GM19043 (cell line): ENCODE data around the gene MAGI1.
"Not testable (repeated sequence)": the region's sequence is repeated elsewhere in the genome, so short reads cannot be mapped to it uniquely, and the experiment has no call there.

ENCODE experiments used
- ATAC-seq: cut with Tn5 transposase; IDR thresholded peaks from one replicate; pipeline ENCODE4 v1.9.1; 2021; ENCODE audit warnings: low read depth; ENCODE audit not compliant: unreplicated experiment

Gene MAGI1

GRCh38 chr3:65616563-65616962 lies 422.2 kb downstream of the MAGI1 start:
- ATAC-seq = no peak

GRCh38 chr3:65615329-65615728 lies 423.4 kb downstream of the MAGI1 start:
- ATAC-seq = no peak

- ATAC-seq = no peak
Measured at GRCh38 chr3:65614585-65614984, 424.1 kb downstream of the MAGI1 start.

- ATAC-seq = not testable (repeated sequence)
Measured at GRCh38 chr3:65607965-65608460, 430.7 kb downstream of the MAGI1 start.

GRCh38 chr3:65607101-65607500 lies 431.6 kb downstream of the MAGI1 start:
- no peak for ATAC-seq

GRCh38 chr3:65605876-65606432 lies 432.8 kb downstream of the MAGI1 start:
- no peak for ATAC-seq

GRCh38 chr3:65604863-65605526 lies 433.7 kb downstream of the MAGI1 start:
- ATAC-seq = no peak

- ATAC-seq = no peak
Measured at GRCh38 chr3:65603631-65604030, 435.1 kb downstream of the MAGI1 start.

- no peak for ATAC-seq
Measured at GRCh38 chr3:65600888-65601287, 437.8 kb downstream of the MAGI1 start.

GRCh38 chr3:65597952-65598413 lies 440.7 kb downstream of the MAGI1 start:
- ATAC-seq = no peak

GRCh38 chr3:65597226-65597951 lies 441.3 kb downstream of the MAGI1 start:
- ATAC-seq = no peak

- no peak for ATAC-seq
Measured at GRCh38 chr3:65596571-65597225, 442.0 kb downstream of the MAGI1 start.

GRCh38 chr3:65596029-65596300 lies 442.8 kb downstream of the MAGI1 start:
- ATAC-seq = no peak

- ATAC-seq = no peak
Measured at GRCh38 chr3:65595222-65596028, 443.3 kb downstream of the MAGI1 start.

GRCh38 chr3:65593780-65594752 lies 444.7 kb downstream of the MAGI1 start:
- ATAC-seq = no peak

GRCh38 chr3:65591313-65591712 lies 447.4 kb downstream of the MAGI1 start:
- no peak for ATAC-seq

- no peak for ATAC-seq
Measured at GRCh38 chr3:65588884-65589283, 449.8 kb downstream of the MAGI1 start.

- ATAC-seq = no peak
Measured at GRCh38 chr3:65587650-65588439, 450.9 kb downstream of the MAGI1 start.

- no peak for ATAC-seq
Measured at GRCh38 chr3:65584913-65585312, 453.8 kb downstream of the MAGI1 start.
